ENCODE measurements around the gene PLA2R1. TPM values are rescaled to one million over a fixed set of nuclear protein-coding genes. Genes with fewer than 3 reads are reported as not detected.

PLA2R1 gene
- total RNA-seq, 8 experiments from 2014 or later = 0.05 to 31.2 (median 3.2) TPM

GRCh38 chr2:159904127-159904958 is 158.1 kb downstream of the PLA2R1 start, which contains the start of gene LY75:
Gene LY75, minus strand, starts transcription at chr2:159904756.
- peak in 5 of 8 experiments; percentile 35 to 66 (median 55) for ATAC-seq (replicated peaks in 6 of 8)
- 3 to 100% (median 30%) methylated on average over 2 to 6 of the region's 74 CpGs; no CpG with 5 or more reads in 5 of the 10 experiments for WGBS, 10 experiments
- in situ Hi-C loops (cut with MboI; ENCODE audit: low pct_unique_long_range_greater_than_20kb in 2 of 9, low sequenced_read_pairs in 9 of 9, unreplicated experiment in 9 of 9) = no loop called here
- H3K4me3 ChIP-seq = no peak within 1 kb of the TSS
- H3K4me1 ChIP-seq (replicated peaks in 1 of 2) = peaks cover 0 to 3% of the 10 kb centered on the region in 2 donors
- H3K27ac ChIP-seq = no peak within 1 kb of the TSS

DNA sequence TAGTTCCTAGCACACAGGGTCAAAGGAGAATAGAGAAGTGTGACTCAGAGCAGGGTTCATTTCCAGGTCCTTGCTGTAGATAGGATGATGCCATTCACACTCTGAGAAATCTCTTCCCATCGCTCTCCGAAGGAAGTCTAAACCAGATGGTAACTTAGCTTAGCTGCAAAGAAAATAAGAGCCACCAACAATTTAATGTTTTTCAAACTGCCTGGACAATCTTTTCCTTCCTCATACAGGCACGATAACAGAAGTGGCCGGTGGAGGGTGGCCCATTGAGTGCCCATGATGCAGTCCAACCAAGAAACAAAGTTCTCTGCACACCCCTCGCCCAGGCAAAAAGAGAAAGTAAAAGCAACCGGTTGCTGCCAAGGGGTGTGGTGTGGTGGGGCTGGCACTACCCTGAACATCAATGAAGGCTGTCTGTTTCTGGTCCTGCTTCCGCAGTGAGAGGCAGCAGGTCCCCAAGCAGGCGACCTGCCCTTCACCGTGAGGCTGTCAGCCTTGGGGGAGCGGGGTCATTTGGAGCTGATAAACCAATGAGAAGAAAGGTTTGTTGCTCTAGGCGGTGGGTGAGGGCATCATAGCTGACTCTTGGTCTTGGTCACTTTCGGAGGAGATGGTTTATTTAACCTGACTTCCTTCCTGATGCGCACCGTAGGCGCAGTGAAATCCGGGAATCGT is 158.8 kb downstream of the PLA2R1 start:
- Histone ChIP-seq H3K4me3 (no peak overlapping the region), H3K4me1 (replicated peaks in 1 of 2) (peaks cover 0 to 3% of the 10 kb centered on the region in 2 donors), H3K27ac (no peak overlapping the region)
- 0 to 87% (median 46%) methylated on average over 1 to 9 of the region's 17 CpGs; no CpG with 5 or more reads in 1 of the 10 experiments for WGBS, 10 experiments
- ATAC-seq (replicated peaks in 6 of 8) = peak in 3 of 8 experiments; percentile 12 to 61 (median 54)
- in situ Hi-C loops (cut with MboI; ENCODE audit: low pct_unique_long_range_greater_than_20kb in 2 of 9, low sequenced_read_pairs in 9 of 9, unreplicated experiment in 9 of 9) = no loop called here

- 50 to 100% (median 75%) methylated on average over 1 to 3 of the region's 6 CpGs; no CpG with 5 or more reads in 2 of the 10 experiments for WGBS, 10 experiments
- in situ Hi-C loops (cut with MboI; ENCODE audit: low pct_unique_long_range_greater_than_20kb in 2 of 9, low sequenced_read_pairs in 9 of 9, unreplicated experiment in 9 of 9) = no loop called here
- ATAC-seq (replicated peaks in 6 of 8) = no peak
- H3K27ac ChIP-seq = no peak overlapping the region
- H3K4me3 ChIP-seq = no peak overlapping the region
- H3K4me1 ChIP-seq (replicated peaks in 1 of 2) = peaks cover 0 to 3% of the 10 kb centered on the region in 2 donors
Measured at GRCh38 chr2:159902722-159903121, 159.7 kb downstream of the PLA2R1 start.

DNA sequence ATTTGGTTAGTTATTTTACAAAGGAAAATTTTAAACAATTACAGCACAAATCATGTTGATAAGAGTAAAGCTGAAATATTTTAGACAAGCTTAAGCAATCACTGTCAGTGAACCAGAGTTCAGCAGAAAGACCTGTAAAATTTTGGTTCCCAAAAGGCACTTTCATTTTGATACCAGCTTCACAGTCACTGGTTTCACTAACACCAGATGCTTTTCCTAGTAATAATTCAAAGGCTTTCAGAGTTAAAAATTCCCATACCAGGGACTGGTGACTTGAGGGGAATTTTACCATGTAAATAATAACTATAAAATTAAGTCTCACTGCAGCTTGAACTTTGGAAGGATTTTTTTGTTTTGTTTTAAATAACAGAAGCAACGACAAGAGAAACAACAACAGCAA is 162.1 kb downstream of the PLA2R1 start:
- H3K4me1 ChIP-seq (replicated peaks in 1 of 2) = peaks cover 0 to 3% of the 10 kb centered on the region in 2 donors
- H3K4me3 ChIP-seq = no peak overlapping the region
- no peak for ATAC-seq (replicated peaks in 6 of 8)
- in situ Hi-C loops (cut with MboI; ENCODE audit: low pct_unique_long_range_greater_than_20kb in 2 of 9, low sequenced_read_pairs in 9 of 9, unreplicated experiment in 9 of 9) = no loop called here
- no peak overlapping the region for H3K27ac ChIP-seq
- WGBS, 10 experiments = 60 to 100% (median 94%) methylated on average over 1 of the region's 1 CpG; no CpG with 5 or more reads in 2 of the 10 experiments

- 64 to 100% (median 87%) methylated on average over 1 to 6 of the region's 6 CpGs; no CpG with 5 or more reads in 2 of the 10 experiments for WGBS, 10 experiments
- ATAC-seq (replicated peaks in 6 of 8) = no peak
Measured at GRCh38 chr2:159898441-159898840, 164.0 kb downstream of the PLA2R1 start.

DNA sequence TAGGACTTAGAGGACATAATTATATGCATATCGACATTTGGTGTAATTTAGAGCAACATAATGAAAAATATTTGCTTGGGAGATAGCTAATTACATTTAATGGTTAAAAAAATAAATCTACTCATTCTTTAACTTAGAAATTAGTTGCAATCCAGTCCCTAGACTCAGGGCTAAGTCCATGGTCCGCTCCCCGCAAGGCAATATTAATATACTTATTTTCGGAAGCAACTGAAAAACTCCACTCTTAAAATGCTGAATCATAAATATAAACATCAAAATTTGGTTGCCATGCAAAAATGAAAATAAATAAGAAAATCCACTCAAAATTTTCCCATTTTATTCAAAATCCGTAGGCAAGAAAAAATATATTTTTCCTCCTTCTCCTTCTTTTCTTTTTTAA is 164.7 kb downstream of the PLA2R1 start:
- H3K27ac ChIP-seq = no peak overlapping the region
- WGBS, 10 experiments = 78 to 100% (median 92%) methylated on average over 1 to 5 of the region's 5 CpGs
- in situ Hi-C loops (cut with MboI; ENCODE audit: low pct_unique_long_range_greater_than_20kb in 2 of 9, low sequenced_read_pairs in 9 of 9, unreplicated experiment in 9 of 9) = no loop called here
- peaks cover 0 to under 1% of the 10 kb centered on the region in 2 donors for H3K4me1 ChIP-seq (replicated peaks in 1 of 2)
- ATAC-seq (replicated peaks in 6 of 8) = no peak
- H3K4me3 ChIP-seq = no peak overlapping the region

More at GRCh38 chr2:159898441-159898840, 164.0 kb downstream of the PLA2R1 start:
- in situ Hi-C loops (cut with MboI; ENCODE audit: low pct_unique_long_range_greater_than_20kb in 2 of 9, low sequenced_read_pairs in 9 of 9, unreplicated experiment in 9 of 9) = no loop called here
- Histone ChIP-seq H3K27ac (no peak overlapping the region), H3K4me1 (replicated peaks in 1 of 2) (peaks cover 0 to 3% of the 10 kb centered on the region in 2 donors), H3K4me3 (no peak overlapping the region)

DNA sequence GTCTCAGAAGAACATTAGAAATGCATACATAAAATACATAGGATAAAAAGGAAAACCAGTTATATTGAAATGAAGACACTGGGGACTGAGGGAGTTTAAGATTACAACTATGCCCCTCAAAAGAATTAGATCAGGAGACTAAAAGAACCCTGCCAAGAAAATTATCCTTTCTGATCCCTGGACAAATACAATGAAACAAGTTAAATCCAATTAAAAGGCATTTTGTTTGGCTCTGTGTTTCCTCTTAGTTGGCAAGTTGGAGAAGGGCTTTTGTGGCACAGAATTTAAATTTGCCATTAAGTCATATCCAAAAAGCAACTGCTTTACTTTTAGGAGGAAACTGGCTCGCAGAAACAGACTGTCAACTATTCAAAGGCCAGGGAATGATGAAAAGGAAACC is 165.3 kb downstream of the PLA2R1 start:
- in situ Hi-C loops (cut with MboI; ENCODE audit: low pct_unique_long_range_greater_than_20kb in 2 of 9, low sequenced_read_pairs in 9 of 9, unreplicated experiment in 9 of 9) = no loop called here
- no peak for ATAC-seq (replicated peaks in 6 of 8)
- Histone ChIP-seq H3K4me3 (no peak overlapping the region), H3K4me1 (replicated peaks in 1 of 2) (no peaks in the 10 kb centered on the region), H3K27ac (no peak overlapping the region)
- 57 to 100% (median 81%) methylated on average over 1 of the region's 1 CpG; no CpG with 5 or more reads in 2 of the 10 experiments for WGBS, 10 experiments

GRCh38 chr2:159895258-159896065 is 167.0 kb downstream of the PLA2R1 start:
- H3K4me3 ChIP-seq = no peak overlapping the region
- WGBS, 10 experiments = 0 to 100% (median 70%) methylated on average over 1 to 4 of the region's 4 CpGs; no CpG with 5 or more reads in 1 of the 10 experiments
- H3K4me1 ChIP-seq (replicated peaks in 1 of 2) = no peaks in the 10 kb centered on the region
- in situ Hi-C loops (cut with MboI; ENCODE audit: low pct_unique_long_range_greater_than_20kb in 2 of 9, low sequenced_read_pairs in 9 of 9, unreplicated experiment in 9 of 9) = no loop called here
- peak in 3 of 8 experiments; percentile 77 to 89 (median 88) for ATAC-seq (replicated peaks in 6 of 8)
- no peak overlapping the region for H3K27ac ChIP-seq

DNA sequence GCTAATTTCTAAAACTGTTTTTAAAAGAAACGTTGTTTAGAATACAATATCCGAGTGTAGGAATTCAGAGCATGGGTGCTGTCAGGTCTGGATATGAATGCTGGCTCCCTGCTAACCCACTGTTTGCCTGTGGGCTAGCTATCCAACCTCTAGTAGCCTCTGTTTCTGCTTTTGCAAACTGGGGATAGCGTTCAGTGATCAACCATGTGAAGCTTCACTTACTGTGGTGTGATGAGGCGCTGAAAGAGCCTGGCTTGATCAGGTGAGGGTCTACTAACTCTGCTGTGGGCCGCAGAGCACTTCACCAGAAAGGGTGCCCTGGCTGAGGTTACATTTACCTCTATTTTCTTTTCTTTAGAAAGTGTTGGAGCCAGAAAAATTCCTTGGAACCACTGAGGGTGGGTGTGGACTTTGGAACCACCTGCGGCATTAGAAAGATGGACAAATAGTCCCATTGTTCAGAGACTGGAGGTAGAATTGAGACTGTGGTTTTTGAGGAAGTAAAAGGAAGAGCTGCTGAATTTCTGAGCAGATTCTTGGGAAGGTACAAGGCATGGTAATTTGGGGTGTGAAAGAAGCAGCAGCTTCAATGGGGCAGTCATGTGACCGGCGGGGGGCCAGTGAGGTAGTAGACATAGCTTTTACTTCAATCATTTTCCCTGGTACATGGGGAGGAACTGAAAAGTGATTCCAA is 168.1 kb downstream of the PLA2R1 start:
- WGBS, 10 experiments = 90 to 100% (median 94%) methylated on average over 1 to 7 of the region's 8 CpGs
- in situ Hi-C loops (cut with MboI; ENCODE audit: low pct_unique_long_range_greater_than_20kb in 2 of 9, low sequenced_read_pairs in 9 of 9, unreplicated experiment in 9 of 9) = no loop called here
- Histone ChIP-seq H3K27ac (no peak overlapping the region), H3K4me3 (no peak overlapping the region), H3K4me1 (replicated peaks in 1 of 2) (no peaks in the 10 kb centered on the region)
- ATAC-seq (replicated peaks in 6 of 8) = no peak

- 64 to 100% (median 95%) methylated on average over 2 to 8 of the region's 8 CpGs for WGBS, 10 experiments
Measured at GRCh38 chr2:159892990-159893810, 169.2 kb downstream of the PLA2R1 start.

GRCh38 chr2:159891917-159892730 is 170.3 kb downstream of the PLA2R1 start:
- Histone ChIP-seq H3K27ac (no peak overlapping the region), H3K4me3 (no peak overlapping the region), H3K4me1 (replicated peaks in 1 of 2) (no peaks in the 10 kb centered on the region)
- WGBS, 10 experiments = 75 to 100% (median 83%) methylated on average over 1 to 2 of the region's 2 CpGs; no CpG with 5 or more reads in 1 of the 10 experiments
- ATAC-seq (replicated peaks in 6 of 8) = peak in 1 of 8 experiments; percentile 17
- in situ Hi-C loops (cut with MboI; ENCODE audit: low pct_unique_long_range_greater_than_20kb in 2 of 9, low sequenced_read_pairs in 9 of 9, unreplicated experiment in 9 of 9) = no loop called here

More at GRCh38 chr2:159892990-159893810, 169.2 kb downstream of the PLA2R1 start:
- ATAC-seq (replicated peaks in 6 of 8) = no peak
- Histone ChIP-seq H3K4me1 (replicated peaks in 1 of 2) (no peaks in the 10 kb centered on the region), H3K27ac (no peak overlapping the region), H3K4me3 (no peak overlapping the region)
- in situ Hi-C loops (cut with MboI; ENCODE audit: low pct_unique_long_range_greater_than_20kb in 2 of 9, low sequenced_read_pairs in 9 of 9, unreplicated experiment in 9 of 9) = no loop called here
